Measurements from ENCODE around the gene RTN1.

- TF ChIP-seq POLR2A (IDR thresholded peaks at IDR 0.05) (no peak), CTCF (IDR thresholded peaks at IDR 0.05 in 4 of 5, conservative IDR thresholded peaks at IDR 0.05 in 1 of 5) (no peak)
Observed at GRCh38 chr14:59664741-59665140, 205.8 kb downstream of the RTN1 start.

Data from gastrocnemius medialis (tissue), 4 donors.